Measurements from ENCODE around the gene ALX3.
"Not testable (repeated sequence)": the region's sequence is repeated elsewhere in the genome, so short reads cannot be mapped to it uniquely, and the experiment has no call there.

Gene ALX3

DNA sequence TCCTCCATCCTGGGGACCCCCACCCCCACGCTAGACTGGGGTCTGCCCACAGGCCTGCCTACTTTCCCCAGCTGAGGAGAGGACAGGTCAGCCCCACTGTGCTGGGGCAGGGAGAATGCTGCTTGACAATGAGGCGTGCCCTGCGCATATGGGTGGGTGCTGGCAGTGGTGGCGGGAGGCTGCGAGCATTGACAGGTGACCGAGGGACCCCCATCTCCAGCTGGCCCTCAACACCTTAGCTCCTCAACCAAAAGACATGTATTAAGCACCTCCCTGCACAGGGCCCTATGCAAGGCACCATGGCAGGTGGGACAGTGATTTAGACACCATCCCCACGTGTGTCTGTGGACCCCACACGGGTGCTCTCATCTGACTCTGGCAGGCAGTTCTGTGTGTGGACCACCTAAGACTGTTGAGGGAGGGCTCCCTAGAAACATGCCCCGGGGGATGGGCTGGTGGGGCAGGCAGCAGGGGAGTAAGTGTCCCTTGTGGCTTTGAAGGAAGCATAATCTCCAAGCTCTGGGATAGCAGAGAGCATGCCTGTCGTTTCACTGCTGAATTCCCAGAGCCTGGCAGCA, 18.4 kb upstream of the ALX3 start:
- no peak for DNase-seq

DNA sequence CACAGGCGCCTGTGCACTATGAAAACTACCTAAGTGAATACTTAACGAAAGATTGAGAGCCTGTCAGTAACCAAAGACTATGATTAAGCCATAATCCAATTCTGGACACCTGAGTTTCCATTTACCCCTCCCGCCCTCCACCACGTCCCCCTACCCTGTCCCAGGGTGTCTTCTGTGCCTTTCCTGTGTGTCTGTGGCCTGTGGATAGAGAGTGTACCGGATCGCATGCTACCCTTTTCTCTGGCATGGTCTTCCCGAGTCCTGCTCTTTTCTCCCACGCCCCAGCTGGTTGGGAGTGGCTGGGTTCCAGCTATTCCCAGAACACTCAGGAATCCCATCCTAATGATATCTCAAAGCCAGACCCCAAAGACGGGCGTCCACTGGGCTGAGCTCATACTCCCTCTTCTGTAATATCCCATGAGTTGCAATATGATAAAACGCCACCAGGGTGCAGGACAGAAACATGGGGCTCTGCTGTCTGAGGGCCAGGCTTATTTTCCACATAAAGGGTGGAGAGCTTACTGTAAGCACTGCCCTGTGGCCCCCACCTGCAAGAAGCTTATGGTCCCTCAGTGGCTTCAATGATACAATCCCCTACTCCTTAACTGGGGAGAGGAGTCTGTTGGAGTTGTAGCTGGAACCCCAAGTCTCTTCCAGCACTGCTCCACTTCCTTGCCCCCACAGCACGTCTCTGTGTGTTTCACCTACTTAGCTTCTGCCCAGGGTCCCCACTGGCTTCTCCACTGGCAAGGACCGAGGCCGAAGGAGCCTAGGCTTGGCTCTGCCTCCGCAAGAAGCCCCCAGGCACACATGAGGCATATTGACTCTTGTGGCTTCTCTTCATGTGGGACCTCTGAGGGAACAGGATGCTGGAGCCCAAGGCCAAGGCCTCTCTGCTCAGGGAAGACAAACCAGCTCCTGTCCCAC, 17.6 kb upstream of the ALX3 start:
- DNase-seq, result peak; percentile 55

DNA sequence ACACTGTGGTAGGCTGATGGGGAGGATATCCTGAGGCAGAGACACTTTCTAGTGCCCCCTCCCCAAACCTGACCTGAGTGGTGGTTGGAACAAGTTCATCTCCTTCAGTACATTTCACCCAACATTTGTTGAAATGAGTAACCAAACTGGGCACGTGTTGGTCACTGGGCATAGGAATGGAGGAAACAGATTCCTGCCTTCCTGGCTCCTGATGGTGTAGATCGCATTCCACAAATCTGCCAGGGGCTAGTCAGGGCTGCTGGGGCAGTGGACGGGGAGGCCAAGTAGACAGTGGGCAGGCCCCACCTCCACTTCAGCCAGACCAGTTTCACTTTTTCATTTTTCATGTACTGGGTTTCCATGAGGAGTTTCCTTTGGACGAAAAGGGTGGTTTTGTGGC, 16.5 kb upstream of the ALX3 start:
- DNase-seq, result no peak

DNA sequence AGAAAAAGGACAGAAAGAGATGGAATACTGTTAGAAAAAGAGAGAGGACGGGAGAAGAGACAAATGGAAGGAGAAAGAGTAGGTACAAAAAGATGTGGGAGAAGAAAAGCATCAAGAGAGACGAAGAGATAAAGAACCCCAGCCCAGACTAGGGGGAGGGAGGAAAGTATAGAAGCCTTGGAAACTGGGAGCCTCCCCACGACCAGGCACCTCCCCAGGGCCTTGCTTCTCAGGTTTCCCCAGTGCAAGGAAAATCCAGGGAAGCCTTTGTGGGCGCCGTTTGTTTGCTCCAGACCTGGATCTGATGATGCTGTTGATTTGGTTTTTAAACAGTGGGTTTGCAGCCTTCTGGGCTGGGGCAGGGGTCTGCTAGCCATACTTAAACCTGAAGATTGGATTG, 15.2 kb upstream of the ALX3 start:
- no peak for DNase-seq

DNA sequence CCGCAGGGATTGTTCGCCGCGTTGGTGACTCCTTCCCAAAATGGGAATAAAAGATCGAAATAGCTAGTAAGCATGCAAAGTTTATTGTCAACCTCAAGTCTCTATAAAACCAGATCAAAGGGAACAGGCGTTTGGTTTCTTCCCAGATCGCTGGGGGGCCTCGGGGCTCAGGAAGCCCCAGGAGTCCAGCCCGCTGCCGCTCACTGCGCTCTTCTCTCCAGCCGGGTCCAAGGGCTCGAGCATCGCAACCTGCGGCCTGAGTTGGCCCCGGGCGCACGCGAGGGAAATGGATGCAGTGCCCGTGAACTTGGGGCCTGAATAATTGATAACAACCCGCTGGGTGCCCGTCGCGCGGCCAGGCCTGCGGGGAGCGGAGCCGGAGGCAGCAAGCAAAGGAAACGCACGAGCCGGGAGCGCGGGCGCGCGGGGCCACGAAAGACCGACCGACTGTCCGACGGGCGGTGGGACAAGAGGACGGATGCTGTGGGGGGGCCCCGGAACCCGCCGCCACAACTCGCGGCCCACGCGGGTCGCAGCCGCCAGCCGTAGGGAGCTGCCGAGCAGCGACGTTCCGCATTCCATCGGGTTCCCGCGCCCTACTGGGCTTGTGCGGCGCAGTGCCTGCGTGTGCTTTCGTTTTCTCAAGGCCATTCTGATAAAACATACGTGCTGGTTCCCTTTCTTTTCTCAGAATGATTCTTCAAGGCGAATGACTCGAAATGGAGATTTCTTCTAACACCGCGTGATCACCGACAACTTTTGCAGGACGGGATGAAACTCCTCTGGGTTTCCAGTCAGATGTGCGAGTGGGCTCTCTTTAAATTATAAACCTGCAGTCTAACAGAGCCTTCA, 14.0 kb upstream of the ALX3 start:
- peak; percentile 33 for DNase-seq

DNA sequence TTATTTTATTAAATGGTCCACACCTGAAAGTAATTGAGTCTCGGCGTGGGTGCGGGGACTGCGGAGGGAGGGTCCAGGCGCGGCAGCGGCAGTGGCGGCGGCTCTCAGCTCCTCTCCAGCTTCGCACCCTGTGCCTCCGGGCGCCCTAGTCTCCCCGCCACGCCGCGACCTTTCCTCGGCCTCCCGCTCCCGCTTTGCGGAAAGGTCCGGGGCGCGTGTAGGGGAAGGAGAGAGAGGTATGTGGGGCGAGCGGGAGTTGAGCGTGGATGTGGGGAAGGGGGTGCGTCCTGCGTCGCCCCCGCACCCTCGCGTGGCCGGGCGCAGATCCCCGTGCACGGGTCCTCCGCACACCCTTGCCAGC, 13.4 kb upstream of the ALX3 start:
- DNase-seq, result no peak

DNA sequence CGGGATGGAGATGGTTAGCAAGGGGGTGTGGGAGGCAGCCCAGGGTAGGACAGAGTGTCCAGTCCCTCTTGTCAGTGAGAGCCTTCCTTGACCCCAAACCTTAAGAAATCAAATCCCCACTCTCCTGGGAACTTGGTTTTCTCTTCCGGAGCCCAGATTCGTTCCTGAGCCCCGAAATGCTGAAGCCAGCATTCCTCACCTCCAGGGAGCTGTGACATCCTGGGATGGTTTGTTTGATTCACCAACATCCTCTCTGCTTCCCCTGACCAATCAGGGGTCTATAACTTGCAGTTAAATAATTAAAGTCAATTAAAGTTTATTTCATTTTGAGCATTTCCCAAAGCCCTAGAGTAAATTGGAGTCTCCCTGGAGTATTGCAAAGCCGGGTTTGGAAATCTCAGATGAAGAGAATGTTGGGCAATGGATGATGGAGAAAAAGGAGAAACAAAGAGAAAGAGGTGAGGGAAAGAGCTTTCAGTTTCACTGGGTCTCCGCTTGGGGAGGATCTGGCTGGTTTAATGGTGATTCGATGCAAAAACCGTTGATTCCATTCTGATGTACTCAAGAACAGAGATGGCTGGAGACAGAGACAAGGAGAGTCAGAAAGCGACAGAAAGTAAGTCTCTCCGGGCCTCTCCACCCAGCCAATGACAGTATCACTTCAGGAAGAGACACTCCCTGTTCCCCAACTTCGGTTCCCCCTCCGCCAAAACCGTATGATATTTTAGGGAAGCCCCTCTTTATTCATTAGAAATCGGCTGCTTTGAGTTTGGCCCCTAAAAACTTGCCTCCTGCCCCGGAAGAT, 12.8 kb upstream of the ALX3 start:
- no peak for DNase-seq

DNA sequence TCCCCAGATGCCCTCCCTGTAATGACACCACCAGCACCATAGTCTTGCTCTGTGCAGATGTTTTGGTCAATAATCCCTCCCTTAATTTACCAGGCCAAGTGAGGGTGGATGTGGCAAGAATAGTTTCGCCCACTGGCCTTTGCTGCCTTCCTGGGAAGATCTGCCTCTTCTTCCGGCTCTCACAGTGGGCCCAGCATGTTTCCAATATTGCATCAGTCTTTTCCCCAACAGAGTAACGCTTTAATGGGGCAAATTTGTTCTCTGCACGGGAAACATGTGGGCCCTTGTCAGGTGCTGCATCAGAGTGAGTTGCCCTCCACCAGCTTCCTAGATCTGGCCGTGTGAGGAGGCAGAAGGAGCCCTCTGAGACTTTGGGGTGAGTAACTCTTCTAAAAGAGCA, 12.0 kb upstream of the ALX3 start:
- DNase-seq, result no peak

DNA sequence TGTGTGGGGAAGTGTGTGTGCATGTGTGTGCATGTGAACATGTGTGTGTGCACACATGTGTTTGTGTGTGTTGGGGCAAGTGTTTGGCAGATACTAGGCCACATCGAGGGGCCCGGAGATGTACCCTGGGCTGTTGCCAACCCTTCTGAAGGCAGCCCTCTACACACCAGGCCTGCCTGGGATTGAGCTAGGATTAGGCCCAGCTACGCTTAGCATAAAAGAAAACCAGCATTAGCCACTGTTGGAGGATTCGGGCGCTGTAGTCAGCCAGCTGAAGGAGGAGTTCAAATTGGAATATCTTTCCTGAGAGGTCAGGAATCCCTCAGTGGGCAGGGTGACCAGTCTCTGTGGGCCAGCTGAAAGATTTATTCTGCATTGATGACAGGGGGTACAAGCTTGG, 10.6 kb upstream of the ALX3 start:
- DNase-seq, result no peak

DNA sequence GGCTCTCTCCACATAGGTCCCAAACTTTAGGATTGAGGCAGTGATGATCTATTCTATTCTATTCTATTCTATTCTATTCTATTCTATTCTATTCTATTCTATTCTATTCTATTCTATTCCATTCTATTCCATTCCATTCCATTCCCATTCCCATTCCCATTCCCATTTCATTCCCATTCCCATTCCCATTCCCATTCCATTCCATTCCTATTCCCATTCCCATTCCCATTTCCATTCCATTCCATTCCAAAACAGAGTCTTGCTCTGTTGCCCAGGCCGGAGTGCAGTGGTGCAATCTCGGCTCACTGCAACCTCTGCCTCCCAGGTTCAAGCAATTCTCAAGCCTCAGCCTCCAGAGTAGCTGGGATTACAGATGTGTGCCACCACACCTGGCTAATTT, 9.5 kb upstream of the ALX3 start:
- DNase-seq, result not testable (repeated sequence)

DNA sequence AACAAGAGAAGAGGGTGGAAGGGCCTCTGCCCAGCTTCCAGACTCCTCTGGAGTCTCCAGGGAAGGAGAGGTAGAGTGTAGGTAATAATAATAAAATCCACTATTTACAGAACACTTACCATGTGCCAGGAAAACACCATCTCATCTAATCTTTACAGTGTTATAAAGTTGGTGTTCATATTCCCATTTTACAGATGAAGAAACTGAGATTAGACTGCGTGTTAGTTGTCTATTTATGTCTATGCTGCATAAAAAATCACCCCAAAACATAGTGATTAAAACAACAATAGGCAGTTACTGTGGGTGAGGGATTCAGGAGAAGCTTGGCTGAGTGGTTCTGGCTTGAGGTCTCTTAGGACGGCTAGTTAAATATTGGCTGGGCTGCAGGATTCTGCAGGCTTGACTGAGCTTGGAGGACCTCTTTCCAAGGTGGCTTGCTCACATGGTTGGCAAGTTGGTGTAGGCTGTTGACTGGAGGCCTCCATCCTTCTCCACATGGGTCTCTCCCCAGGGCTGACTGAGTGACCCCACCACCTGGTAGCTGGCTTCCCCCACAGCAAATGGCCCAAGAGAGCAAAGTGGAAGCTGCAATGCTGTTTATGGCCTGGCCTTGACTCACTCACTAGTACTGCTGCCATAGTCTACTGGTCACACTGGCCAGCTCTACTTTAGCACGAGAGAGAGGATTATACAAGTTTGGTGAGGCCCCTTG, 6.5 kb upstream of the ALX3 start:
- DNase-seq, result no peak

DNA sequence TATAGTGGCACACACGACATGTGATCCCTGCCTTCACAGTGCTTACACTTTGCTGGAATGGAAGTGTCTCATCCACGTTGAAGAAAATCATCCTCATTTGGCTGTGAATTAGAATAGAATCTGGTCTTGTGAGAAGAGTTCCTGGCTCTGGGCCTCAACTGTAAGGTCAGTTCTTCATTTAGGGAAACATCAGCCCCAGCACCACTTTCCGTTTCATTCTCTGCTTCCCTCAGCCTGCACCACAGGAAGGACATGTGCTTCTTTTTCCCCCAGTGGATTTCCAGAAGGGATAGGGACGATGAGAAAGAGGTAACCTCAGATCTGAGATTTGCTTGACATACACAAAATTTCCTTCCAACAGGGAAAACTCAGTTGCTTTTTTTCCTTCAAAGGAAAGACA, 3.7 kb upstream of the ALX3 start:
- DNase-seq, result no peak

DNA sequence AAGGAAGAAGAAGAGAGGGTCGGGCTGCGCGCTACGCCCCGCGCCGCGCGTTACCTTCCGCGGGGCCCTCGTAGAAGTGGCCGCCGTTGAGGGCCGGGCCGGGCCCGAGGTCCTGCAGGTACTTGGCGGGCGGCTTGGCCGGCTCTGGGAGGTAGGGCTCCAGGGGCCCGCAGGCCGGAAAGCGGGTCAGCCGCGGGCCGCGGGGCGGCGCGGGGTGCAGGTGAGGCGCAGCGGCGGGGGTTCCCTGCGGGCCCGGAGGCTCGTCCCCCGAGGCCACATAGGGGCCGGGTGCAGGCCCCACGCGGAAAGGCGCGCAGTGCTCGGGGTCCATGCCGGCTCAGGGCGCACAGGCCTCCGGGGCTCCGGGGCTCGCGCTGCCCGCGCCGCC, 196 bp downstream of the ALX3 start:
- DNase-seq, result no peak

DNA sequence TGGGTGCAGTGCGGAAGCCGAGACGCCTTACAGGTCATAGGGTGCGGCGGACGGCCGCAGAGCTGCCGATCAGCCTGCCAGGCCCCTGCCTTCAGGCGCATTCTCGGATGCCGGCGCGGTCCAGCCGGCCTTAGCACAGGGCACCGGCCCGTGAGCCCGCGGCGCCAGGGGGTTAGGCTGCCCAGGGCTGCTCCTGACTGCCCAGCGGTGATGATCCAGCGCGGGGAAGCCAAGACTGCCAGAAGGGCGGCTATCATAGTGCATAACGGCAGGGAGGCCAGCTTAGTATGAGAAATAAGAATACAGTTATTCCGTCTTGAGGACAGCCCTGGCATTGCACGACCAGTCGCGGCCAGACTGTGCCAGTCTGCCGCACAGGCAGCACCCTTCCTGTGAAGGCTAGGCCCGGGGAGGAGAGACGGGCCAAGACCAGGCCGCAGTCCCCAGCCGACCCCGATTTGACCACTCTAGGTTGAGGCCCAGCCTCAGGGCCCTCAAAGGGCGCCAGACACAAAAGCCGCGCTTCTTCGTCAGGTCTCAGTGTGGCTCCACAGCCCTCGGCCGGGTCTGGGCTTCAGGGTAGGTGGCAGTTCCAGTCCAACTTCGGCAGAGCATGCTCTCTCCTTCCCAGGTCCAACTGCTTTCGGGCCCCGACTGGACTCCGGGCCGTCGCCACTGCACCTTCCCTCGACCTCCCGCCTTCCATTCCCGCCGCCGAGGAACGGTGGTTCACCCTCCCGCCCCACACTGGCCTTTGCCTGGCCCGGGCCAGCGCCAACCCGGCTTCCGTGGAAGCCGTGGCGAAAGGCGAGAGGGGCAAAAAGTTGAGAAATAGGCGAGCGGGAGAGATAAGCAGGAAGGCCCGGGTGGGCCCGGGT, 829 bp downstream of the ALX3 start:
- DNase-seq, result no peak

DNA sequence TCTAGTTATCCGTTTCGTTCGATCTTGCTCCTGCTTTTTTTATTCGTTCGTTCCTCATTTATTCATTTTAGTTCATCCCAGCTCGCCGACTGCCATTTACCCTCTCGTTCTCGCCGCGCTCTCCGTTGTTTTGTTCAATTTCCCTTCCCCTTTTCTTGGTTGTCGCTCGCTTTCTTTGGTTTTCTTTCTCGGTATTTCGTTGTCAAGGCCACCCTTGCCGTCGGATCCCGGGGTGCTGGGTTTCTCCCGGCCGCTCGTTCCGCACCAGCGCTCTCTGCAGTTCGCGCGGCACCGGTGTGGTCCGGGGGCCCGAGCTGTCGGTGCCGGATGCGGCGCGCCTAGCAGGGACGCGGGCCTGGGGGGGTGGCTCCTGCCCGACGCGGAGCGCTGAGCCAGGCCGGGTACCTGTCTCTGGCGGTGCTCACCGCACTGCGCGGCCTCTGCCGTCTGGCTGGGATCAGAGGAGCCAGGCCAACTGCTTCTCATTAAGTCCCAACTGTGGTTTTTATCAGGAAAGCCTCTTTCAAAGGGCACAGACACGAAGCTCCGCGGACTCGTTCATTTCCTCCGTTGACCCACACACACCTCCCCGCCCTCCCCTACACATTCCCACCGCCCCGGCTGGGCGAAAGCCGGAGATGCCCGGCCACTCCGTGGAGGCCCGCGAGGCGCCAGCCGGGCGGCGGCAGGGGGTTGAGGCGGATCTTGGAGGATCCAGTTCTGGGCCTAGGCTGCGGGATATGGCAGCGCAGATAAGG, 1.6 kb downstream of the ALX3 start:
- DNase-seq, result no peak

DNA sequence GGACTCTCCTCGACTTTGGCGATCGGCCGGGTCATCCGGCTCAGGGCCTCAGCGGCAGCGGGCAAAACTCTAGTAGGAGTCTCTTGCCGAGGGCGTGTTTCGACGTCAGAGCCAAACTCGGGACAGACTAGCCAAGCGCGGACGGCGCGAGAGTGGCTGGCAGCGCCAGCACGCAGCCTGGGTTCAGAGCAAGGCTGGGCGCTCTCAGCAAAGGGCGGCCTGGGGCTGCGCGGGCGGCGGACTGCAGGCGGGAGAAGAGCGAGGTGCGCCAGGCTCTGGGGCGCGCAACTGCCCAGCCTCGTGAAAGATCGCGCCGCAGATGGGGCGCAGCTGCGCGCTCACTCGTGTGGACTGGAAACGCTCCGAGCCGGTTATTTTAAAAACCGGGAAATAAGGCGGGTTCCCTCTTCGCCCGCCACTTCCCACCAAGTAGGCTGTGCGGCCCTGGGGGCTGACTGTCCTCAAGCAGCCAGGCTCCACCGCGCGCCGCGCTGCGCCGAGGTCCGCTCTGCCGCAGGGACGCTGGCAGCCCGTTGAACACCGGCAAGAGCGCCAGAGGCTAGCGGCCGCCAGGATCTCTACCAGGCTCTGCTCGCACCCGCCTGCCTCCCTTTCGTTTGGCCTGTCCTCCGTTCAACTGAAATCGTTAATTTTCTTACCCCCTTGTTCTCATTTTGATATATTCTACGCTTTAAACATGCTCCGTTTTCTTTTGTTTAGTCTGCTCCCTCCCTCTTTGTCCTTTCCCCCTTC, 2.4 kb downstream of the ALX3 start:
- DNase-seq, result no peak

DNA sequence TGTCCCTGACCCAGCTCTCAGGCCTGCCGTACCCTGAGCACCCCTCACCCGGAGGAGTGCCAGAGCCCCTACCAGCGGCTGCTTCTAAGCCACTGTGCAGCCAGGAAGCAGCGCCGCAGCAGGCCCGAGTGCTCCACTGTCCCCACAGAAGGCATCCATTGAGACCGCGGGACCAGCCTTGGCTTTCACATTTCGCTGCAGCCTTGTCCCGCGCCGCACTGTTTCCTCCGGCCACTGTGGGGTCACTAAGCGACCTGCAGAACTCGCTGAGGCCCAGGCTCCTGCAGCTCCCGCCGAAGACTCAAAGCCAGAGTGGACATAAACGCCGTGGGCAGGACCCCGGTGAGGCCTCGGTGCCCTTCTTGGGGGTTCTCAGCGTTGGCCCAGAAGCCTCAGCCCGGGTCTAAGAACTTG, 3.0 kb downstream of the ALX3 start:
- no peak for DNase-seq

DNA sequence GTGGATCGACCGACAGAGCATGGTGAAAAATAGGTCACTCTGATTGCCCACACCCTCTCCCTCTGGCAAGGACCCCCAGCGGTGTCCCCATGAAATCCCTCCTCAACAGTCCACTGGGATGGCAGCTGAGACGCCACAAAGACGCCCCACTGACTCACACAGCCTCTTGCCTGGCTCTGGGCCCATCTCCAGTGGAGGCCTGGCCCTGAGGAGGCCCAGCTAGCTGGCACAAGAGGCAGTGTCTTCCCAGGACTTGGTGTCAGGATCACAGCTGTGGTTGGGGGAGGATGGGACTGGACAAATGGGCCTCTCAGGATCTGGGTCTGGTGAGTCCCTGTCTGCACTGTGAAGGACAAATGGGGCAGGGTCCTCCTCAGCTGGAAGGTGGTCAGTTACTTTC, 4.6 kb downstream of the ALX3 start:
- DNase-seq, result no peak

DNA sequence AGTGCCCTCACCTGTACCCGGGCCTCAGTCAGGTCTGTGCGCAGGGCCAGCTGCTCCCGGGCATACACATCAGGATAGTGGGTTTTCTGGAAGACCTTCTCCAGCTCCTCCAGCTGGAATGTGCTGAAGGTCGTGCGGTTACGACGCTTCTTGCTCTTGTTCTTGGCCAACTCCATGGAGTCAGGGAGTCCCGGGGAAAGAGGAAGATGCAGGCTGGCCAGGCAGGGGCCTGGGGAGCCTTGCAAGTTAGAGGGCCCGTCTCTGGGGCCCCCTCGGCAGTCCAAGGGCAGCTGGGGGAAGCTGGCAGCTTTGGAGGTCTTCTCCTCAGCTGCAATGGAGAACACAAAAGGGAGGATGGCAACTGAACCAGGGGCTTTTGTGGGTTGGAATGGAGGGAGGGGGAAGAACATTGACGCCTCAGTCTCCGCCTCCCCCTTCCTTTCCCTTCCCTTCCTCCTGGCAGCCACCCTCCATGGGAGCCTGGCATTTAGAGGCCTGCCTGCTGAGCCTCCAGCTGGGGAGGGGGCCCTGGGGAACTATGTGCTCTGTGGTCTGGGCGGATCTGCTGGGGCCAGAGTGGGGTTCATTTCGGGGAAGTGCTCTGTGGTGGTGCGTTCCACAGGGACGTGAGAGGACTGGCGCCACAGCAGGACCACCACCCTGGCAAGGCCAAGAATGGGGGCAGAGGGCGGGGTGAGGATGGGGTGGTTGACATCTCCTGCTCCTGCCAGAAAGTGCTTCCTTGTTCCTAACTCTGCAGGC, 5.7 kb downstream of the ALX3 start:
- DNase-seq, result no peak

Data from fibroblast of upper back skin (primary cell).